GM12875 (cell line): Measurements from ENCODE around the gene CHST12.

Experiments
- H3K4me3 ChIP-seq: one replicate; pipeline ENCODE4 v1.5.1; 2011; ENCODE audit warnings: low read depth, low read length, control low read depth
- CTCF ChIP-seq: IDR thresholded peaks from 2 replicates; pipeline ENCODE4 v1.5.1; 2011; ENCODE audit warnings: low read depth, mild to moderate bottlenecking, control low read depth, inconsistent platforms, low read length, moderate library complexity, borderline replicate concordance; ENCODE audit not compliant: insufficient read depth

Gene CHST12

GRCh38 chr7:2497065-2497464, 93.7 kb downstream of the CHST12 start:
- no peak for TF ChIP-seq CTCF
- no peak overlapping the region for H3K4me3 ChIP-seq

GRCh38 chr7:2497500-2498336, 94.3 kb downstream of the CHST12 start:
- H3K4me3 ChIP-seq = no peak overlapping the region
- TF ChIP-seq CTCF = no peak
